KOPT-K1 (cell line): ENCODE measurements around the gene COCH.

Source experiments
- H3K27ac ChIP-seq: fragments of 200-600 bp; sonication (generic); 2 replicates; pipeline ENCODE4 v1.5.1; 2016; ENCODE audit warnings: antibody characterized with exemption, mild to moderate bottlenecking, low read depth, low read length; ENCODE audit not compliant: poor library complexity, severe bottlenecking
- H3K36me3 ChIP-seq: fragments of 200-600 bp; sonication (generic); 2 replicates; pipeline ENCODE4 v1.5.1; 2017; ENCODE audit warnings: antibody characterized with exemption, mild to moderate bottlenecking, low read length, moderate library complexity; ENCODE audit not compliant: insufficient read depth
- H3K9me3 ChIP-seq: fragments of 200-600 bp; sonication (generic); 2 replicates; pipeline ENCODE4 v1.5.1; 2017; ENCODE audit warnings: antibody characterized with exemption, low read length, mild to moderate bottlenecking; ENCODE audit not compliant: insufficient read depth, poor library complexity, severe bottlenecking

Gene COCH

DNA sequence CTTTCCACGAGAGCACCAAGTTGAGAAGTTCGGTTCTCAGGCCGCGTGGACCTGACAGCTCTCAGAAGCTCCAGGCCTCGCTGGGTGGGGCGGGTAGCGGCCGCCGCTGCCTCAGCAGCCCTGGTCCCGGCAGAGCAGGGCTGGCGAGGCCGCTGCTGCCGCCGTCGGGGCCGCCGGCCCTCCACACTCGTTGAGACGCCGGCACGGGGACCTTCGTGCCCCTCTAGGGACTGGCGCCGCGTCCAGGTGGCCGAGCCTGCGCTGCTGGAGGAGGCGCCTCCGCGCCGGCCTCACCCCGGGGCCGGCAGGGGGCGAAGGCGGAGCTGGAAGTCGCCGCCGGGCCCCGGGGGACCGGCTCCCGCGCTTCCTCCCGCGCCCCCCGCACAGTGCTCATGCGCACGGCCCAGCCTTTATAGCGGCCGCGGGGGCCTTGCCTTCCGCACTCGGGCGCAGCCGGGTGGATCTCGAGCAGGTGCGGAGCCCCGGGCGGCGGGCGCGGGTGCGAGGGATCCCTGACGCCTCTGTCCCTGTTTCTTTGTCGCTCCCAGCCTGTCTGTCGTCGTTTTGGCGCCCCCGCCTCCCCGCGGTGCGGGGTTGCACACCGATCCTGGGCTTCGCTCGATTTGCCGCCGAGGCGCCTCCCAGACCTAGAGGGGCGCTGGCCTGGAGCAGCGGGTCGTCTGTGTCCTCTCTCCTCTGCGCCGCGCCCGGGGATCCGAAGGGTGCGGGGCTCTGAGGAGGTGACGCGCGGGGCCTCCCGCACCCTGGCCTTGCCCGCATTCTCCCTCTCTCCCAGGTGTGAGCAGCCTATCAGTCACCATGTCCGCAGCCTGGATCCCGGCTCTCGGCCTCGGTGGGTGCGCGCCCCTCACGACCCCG is at the start of gene COCH:
TSS of gene COCH (plus strand) at position 440 of the 879 bp plus-strand sequence. CDS start at position 820, 380 bp downstream.
- Histone ChIP-seq H3K36me3 (no peaks in the 10 kb centered on the region), H3K27ac (no peak within 1 kb of the TSS), H3K9me3 (peaks cover 12% of the 10 kb centered on the region)

DNA sequence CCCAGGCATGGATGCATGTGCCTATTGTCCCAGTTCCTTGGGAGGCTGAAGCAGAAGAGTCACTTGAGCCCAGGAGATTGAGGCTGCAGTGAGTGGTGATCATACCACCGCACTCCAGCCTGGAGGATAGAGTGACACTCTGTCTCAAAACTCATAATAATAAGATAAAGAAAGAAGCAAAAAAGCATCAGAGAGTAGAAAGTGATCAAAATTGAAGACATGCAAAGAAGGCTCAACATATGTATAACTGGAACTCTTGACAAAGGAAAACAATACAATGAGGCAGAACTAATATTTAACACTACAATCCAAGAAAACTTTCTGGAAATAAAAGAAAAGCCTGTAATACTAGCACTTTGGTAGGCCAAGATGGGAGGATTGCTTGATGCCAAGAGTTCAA is 48.3 kb upstream of the COCH start:
- no peak overlapping the region for H3K27ac ChIP-seq

DNA sequence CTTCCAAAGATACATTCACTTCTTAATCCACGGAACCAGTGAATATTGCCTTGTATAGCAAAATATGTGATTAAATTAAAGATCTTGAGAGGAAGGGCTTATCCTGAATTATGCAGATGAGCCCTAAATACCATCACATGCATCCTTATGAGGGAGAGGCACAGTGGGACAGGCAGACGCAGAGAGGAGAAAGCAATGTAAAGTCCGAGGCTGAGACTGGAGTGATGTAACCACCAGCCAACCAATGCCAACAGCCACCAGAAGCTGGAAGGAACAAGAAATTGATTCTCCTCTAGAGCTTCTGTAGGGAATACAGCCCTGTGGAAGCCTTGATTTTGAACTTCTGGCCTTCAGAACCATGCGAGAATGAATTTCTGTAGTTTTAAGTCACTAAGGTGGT is 44.5 kb upstream of the COCH start:
- Histone ChIP-seq H3K27ac (no peak overlapping the region), H3K9me3 (peaks cover 16% of the 10 kb centered on the region), H3K36me3 (no peaks in the 10 kb centered on the region)

More for the DNA sequence above, 48.3 kb upstream of the COCH start:
- Histone ChIP-seq H3K36me3 (no peaks in the 10 kb centered on the region), H3K9me3 (peaks cover 5% of the 10 kb centered on the region)

DNA sequence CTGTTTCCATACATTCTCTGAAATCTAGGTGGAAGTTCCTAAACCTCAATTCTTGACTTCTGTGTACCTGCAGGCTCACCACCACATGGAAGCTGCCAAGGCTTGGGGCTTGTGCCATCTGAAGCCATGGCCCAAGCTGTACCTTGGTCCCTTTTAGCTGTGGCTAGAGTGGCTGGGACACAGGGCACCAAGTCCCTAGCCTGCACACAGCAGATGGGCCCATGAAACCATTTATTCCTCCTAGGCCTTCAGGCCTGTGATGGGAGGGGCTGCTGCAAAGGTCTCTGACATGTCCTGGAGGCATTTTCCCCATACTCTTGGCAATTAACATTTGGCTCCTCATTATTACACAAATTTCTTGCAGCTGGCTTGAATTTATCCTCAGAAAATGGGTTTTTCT is 40.0 kb upstream of the COCH start:
- no peak overlapping the region for H3K27ac ChIP-seq
- H3K9me3 ChIP-seq = peaks cover 17% of the 10 kb centered on the region
- H3K36me3 ChIP-seq = no peaks in the 10 kb centered on the region

DNA sequence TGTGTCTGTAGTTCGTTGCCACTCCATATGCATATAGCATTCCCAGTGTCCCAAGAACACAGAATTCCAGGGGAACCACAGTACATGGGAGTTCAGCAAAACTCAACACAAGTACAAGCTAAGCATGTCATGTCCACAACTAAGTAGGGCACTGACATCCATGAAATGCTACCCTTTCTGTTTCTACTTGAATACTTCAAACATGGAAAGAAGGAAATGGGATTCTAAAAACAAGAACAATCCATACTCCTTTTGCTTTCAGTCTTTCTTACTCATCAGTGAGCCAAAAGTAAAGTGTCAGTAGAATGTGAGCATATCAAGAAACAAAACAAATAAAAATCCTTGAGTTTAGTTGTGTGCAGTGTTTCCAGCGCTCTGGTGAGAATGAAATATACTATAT is 36.0 kb upstream of the COCH start:
- Histone ChIP-seq H3K36me3 (no peaks in the 10 kb centered on the region), H3K9me3 (peaks cover 17% of the 10 kb centered on the region), H3K27ac (no peak overlapping the region)

DNA sequence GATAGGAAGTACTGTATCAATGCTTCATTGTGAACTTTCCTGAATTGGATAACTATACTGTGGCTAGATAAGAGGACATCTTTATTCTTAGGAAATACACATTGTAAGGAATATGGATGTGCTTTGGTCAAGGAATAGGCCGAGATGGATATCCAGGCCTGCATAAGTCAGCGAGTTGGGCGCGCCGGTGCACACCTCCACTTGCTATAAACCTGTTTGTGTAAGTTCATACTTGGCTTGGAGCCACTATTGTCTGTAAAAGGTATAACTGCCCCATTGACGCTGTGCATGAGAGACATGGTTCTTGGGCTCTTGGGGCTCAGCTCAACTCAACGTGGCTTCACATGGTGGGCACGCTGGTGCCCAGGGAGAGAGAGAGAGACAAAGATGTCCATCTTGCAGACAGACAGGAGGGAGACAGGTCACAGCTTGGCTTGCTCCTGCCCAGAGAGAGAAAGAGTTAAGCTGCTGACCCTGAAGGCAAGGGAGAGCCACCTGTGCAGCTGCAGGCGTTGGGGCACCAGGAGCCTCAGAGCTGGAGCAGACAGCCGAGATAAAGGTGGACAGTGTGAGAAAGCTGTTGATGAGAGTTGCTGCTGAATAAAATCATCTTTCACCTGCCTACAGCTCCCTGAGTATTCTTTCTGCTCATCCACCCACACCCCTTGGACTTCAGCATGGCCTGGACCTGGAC is 34.1 kb upstream of the COCH start:
- Histone ChIP-seq H3K27ac (no peak overlapping the region), H3K9me3 (peaks cover 2% of the 10 kb centered on the region), H3K36me3 (no peaks in the 10 kb centered on the region)

DNA sequence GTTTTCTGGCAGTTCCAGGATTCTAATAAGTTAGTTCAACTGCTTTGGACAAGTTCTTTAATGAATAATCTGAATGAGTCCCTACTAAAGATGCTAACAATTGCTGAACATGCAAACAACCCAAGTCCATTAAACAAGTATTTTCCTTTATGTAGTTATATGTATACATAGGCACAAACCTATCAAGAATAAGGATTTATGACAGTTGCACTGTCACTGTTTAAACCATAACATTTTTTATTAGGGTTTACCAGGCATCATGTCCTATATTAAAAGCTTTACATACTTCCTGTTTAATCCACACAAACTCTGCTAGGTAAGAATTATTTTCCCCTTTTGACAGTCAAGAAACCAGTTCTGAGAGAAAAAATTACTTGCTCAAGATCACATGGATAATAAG is 31.9 kb upstream of the COCH start:
- H3K27ac ChIP-seq = no peak overlapping the region
- no peaks in the 10 kb centered on the region for H3K9me3 ChIP-seq
- H3K36me3 ChIP-seq = no peaks in the 10 kb centered on the region

DNA sequence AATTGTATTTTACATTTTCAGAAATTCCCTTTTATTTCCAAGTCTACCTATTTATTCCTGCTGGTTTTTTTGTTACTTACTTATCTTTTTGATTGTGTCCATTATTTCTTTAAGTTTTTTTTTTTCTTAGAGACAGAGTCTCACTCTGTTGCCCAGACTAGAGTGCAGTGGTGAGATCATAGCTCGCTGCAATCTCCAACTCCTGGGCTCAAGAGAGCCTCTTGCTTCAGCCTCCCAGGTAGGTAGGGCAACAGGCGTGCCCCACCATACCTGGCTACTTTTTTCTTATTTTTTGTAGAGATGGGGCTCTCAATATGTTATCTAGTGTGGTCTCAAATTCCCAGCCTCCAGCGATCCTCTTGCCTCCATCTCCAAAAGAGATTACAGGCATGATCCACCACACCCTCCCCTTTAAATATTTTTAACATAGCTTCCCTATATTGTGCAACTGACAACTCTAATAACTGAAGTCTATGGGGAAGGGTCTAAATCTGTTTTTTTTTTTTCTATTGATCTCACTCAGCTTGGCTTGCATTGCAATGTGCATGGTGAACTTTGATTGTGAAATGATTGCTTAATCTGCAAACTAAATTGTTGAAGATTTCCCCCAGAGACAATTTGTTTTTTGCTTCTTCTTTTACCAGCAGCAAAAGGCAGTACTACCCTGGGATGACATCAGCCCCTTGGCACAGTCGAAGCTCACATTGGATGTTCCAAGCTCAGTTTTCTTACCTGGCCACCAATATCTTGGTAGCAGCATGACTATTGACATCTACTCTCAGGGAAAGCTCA is 25.7 kb upstream of the COCH start:
- H3K9me3 ChIP-seq = no peaks in the 10 kb centered on the region
- no peaks in the 10 kb centered on the region for H3K36me3 ChIP-seq
- no peak overlapping the region for H3K27ac ChIP-seq

DNA sequence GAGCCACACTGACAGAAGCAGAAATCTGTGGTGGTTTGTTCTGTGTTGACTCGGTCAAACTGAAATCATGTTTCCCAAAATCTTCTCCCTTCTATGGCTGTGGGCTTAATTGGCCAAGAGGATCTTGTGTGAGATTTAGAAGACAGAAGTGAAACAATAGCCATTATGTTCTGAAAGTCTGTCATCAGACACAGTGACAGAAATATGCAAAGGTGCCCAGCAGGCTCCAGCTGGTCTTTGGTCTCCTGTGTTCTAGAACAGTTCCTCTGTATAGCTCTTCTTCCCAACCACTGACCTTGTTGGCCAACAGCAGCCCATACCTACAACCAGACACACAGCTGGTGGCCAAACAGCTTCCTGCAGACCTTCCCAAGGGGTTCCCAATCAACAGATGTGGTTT is 25.0 kb upstream of the COCH start:
- no peaks in the 10 kb centered on the region for H3K9me3 ChIP-seq
- no peaks in the 10 kb centered on the region for H3K36me3 ChIP-seq
- no peak overlapping the region for H3K27ac ChIP-seq

DNA sequence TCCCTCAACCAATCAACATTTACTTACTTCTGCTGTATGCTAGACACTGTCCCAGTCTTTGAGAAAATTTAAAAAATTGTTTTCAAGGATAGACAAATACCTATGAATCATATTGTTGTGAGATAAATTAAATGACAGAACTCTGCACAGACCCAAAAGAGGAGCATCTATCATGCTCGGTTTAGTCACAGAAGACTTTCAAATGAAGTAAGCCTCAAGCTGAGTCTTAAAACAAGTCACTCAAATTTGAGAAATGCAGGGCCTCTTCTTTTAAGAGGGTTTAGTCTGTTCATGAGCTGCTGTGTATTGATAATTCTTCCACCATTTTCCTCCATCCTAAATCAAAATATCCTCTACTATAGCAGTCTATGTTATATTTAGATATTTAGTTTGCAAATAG is 24.4 kb upstream of the COCH start:
- no peaks in the 10 kb centered on the region for H3K36me3 ChIP-seq
- no peaks in the 10 kb centered on the region for H3K9me3 ChIP-seq

DNA sequence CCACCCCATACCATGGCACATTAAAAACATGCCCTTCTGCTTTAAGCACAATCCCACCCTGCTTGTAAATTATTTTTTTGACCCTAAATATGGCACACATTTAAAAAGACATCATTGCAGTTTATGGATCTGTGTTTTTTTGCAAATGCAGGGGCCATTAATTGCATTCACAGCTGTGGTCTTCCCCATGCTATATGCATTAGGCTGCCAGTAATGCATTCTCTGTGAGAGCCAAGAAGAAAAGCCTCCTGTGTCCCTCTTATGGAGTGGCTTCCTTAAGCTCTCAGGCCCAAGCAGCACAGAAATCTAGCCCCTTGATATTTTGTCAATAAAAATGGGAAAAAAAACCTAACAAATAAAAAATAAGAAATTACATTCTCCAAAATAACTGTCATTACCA is 20.4 kb upstream of the COCH start:
- Histone ChIP-seq H3K36me3 (no peaks in the 10 kb centered on the region), H3K27ac (no peak overlapping the region), H3K9me3 (no peaks in the 10 kb centered on the region)

More for the DNA sequence above, 24.4 kb upstream of the COCH start:
- no peak overlapping the region for H3K27ac ChIP-seq

DNA sequence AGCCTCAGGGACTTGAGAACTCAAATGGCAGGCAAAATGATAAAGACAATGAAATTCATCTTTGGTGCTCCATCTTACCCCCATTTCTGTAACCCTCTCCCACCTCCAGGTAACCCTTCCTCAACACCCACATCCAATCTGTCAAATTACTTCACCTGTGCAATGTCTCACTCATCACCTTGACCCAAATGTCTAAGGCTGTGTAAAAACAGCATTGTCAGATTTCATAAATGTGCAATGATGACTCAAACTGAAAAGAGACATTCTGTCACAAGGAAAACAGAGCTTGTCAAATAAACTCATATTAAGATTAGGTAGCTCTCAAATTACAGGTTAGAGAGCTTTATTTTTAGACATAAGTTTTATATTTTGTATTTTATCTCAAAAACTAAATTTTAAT is 19.9 kb upstream of the COCH start:
- no peaks in the 10 kb centered on the region for H3K9me3 ChIP-seq
- H3K27ac ChIP-seq = no peak overlapping the region
- no peaks in the 10 kb centered on the region for H3K36me3 ChIP-seq

DNA sequence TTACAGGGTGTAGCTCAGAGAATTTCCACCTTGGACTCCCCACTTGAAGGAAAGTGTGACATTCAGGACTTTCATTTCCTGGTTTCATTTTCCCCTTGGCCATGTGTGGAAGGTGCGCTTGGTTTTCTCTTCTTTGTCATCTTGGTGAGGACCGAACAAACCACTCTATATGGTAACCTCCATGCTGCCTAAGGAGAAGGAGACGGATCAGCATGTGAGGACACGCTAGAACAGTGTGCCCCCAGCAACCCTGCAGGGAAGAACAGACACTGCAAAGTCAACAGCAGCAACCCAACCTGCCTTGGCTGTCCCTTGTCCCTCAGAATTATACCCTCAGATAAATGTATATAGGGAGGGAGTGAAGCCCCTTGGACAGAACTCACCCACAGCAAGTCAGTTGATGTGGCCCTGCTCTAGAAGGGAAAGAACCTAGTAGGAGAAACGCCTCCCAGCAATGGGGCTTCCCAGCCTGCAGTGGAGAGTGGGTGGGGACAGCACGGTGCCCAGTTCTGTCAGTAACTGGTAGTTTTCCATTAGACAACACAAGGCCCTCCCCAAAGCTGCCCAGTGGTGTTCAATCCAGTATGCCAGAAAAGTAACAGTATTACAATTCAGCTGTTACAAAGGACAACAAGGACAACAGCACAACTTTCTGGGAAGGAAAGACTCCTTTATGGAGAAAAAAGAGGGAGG is 18.9 kb upstream of the COCH start:
- Histone ChIP-seq H3K36me3 (no peaks in the 10 kb centered on the region), H3K27ac (no peak overlapping the region), H3K9me3 (no peaks in the 10 kb centered on the region)

DNA sequence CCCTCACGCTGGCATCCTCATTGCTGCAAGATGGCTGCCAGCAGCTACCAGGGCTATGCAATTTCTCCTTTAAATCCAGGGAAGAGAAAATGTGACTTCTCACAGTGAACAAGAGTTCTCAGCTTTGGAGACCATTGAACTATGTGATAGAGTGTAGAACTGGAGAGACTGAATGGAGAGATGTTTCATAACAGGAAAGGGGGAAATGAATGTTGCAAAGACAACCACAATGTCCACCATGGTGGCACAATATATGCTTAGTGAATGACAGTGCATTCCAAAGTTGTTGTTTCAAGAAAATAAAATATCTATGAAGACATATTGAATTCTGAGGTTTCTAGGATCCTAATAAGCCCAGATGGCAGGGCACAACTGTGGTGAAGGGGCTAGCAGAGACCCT is 13.2 kb upstream of the COCH start:
- Histone ChIP-seq H3K27ac (no peak overlapping the region), H3K36me3 (no peaks in the 10 kb centered on the region), H3K9me3 (no peaks in the 10 kb centered on the region)

DNA sequence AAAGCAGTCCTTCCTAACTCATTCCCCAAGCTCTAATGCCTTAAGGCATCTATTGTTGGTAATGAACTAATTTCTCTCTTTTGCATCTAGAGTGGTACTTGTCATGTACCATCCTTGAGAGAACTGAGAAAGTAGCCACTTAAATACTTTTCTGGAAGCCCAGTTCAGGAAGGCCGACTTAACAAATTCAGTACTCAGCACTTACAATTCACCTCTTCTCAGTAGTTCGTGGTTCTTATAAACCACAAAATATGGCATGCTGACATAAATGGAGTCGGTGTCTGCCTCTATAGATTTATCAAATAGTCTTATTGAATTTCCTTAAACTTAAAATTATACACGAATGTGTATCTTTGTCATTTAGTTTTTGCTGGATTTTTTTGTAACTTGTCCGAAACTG is 9.4 kb upstream of the COCH start:
- Histone ChIP-seq H3K9me3 (no peaks in the 10 kb centered on the region), H3K27ac (no peak overlapping the region), H3K36me3 (no peaks in the 10 kb centered on the region)
